ENCODE results near the gene ZNF407. TPM values are rescaled to one million over a fixed set of nuclear protein-coding genes. Genes with fewer than 3 reads are reported as not detected.
A peak's percentile ranks its signal among the peaks of the same experiment; 100 is the strongest.

ZNF407 gene, protein sequence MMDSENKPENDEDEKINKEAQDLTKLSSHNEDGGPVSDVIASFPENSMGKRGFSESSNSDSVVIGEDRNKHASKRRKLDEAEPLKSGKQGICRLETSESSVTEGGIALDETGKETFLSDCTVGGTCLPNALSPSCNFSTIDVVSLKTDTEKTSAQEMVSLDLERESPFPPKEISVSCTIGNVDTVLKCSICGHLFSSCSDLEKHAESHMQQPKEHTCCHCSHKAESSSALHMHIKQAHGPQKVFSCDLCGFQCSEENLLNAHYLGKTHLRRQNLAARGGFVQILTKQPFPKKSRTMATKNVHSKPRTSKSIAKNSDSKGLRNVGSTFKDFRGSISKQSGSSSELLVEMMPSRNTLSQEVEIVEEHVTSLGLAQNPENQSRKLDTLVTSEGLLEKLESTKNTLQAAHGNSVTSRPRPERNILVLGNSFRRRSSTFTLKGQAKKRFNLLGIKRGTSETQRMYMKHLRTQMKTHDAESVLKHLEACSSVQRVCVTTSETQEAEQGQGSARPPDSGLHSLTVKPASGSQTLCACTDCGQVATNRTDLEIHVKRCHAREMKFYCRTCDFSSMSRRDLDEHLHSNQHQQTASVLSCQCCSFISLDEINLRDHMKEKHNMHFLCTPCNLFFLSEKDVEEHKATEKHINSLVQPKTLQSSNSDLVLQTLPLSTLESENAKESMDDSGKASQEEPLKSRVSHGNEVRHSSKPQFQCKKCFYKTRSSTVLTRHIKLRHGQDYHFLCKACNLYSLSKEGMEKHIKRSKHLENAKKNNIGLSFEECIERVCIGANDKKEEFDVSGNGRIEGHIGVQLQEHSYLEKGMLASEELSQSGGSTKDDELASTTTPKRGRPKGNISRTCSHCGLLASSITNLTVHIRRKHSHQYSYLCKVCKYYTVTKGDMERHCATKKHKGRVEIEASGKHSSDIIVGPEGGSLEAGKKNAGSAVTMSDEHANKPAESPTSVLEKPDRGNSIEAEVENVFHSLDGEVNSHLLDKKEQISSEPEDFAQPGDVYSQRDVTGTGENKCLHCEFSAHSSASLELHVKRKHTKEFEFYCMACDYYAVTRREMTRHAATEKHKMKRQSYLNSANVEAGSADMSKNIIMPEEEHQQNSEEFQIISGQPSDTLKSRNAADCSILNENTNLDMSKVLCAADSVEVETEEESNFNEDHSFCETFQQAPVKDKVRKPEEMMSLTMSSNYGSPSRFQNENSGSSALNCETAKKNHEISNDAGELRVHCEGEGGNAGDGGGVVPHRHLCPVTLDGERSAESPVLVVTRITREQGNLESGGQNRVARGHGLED (N-terminal part only)
- total RNA-seq: 10 to 100 TPM; 11.7 to 22.2 TPM

DNA sequence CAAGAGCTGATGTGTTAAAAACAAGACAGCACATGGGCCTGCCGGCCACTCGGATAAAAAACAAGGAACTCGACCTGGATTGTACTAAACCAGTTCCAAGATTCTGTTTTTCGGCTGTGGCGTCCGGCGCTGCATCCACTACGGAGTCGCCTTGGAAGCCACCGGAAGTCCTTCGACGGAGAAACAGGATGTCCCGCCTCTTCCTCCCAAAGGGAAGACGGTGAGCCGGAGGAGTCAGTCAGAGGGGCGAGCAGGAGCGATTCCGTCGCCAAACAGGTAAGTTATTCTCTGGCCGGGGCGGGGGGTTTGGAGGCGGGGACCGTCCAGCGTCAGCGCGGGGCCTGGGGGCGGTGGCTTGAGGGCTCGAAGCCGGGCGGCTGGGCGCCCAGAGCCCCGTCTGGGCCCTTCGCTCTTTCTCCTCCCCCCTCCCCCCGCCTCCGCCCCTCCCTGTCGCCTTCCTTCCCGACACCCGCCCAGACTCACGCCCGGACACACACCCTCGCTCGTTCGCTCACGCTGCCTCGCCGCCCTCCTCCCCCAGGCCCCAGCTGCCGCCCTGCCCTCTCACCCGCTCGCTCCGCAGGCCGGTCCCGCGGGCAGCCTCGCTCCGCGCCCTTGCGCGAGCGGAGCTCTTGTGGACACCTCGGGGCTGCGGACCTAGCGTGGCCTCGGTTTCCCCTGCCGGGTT lies at the start of gene ZNF407:
TSS of gene ZNF407 (plus strand) at position 209 of the 688 bp plus-strand sequence. CDS start 33,150 bp downstream, outside the sequence.
- peak; percentile 83 for DNase-seq (ENCODE audit: low spot score)
- TF ChIP-seq POLR2A (IDR thresholded peaks at IDR 0.05) (no peak), CTCF (IDR thresholded peaks at IDR 0.05) (no peak), POLR2AphosphoS5 (IDR thresholded peaks at IDR 0.05) (peak; percentile 70)
- Histone ChIP-seq H3K27me3 (replicated peaks; ENCODE audit: insufficient read depth) (no peaks in the 10 kb centered on the region), H3K27ac (peak within 1 kb of the TSS; percentile 98 to 99), H3K4me3 (peak within 1 kb of the TSS; percentile 92 to 99), H3K9me3 (no peaks in the 10 kb centered on the region), H3K36me3 (no peaks in the 10 kb centered on the region), H3K4me1 (replicated peaks) (no peaks in the 10 kb centered on the region)
- WGBS: under 1% methylated on average over 62 of the region's 64 CpGs
- intact Hi-C loops (cut with DNase I): loop anchor here (5.0 kb wide), 1 partner anchor 101 kb away; the partner anchor contains the start of gene CNDP2

DNA sequence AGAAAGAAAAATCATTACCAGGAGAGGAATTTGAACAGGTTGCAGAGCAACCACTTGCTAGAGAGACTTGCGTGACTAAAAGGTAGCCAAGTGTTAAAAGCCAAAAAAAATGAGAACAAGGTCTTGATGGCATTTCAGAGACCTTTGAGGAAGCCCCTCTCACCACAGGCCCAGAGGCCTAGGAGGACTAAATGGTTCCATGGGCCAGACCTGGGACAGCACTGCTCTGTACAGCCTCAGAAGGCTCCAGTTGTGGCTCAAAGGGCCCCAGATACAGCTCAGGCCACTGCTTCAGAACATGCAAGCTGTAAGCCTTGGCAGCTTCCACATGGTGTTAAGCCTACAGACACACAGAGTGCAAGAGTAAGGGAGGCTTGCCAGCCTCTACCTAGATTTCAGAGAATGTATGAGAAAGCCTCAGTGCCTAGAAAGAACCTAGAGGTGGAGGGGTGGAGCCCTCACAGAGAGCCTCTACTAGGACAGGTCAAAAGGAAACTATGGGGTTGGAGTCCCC lies 48.0 kb upstream of the ZNF407 start:
- no peak for DNase-seq (ENCODE audit: low spot score)
- WGBS: 92% methylated on average over 1 of the region's 1 CpG
- no peaks in the 10 kb centered on the region for H3K4me1 ChIP-seq (replicated peaks)

DNA sequence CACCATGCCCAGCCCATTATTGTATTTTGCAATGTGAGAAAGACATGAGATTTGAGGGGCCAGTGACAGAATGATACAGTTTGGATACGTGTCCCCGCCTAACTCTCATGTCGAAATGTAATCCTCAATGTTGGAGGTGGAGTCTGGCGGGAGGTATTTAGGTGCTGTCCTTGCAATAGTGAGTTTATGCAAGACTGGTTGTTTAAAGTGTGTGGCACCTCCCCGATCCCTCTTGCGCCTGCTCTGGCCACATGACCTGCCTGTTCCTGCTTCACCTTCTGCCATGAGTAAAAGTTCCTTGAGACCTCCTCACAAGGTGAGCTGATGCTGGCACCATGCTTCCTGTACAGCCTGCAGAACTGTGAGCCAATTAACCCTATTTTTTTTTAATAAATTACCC lies 46.8 kb upstream of the ZNF407 start:
- TF ChIP-seq POLR2A (IDR thresholded peaks at IDR 0.05) (no peak), CTCF (IDR thresholded peaks at IDR 0.05) (no peak), POLR2AphosphoS5 (IDR thresholded peaks at IDR 0.05) (no peak)
- 96% methylated on average over 6 of the region's 6 CpGs for WGBS
- DNase-seq (ENCODE audit: low spot score): no peak

More for the DNA sequence above, 48.0 kb upstream of the ZNF407 start:
- Histone ChIP-seq H3K9me3 (no peaks in the 10 kb centered on the region), H3K36me3 (no peaks in the 10 kb centered on the region), H3K27me3 (replicated peaks; ENCODE audit: insufficient read depth) (no peaks in the 10 kb centered on the region), H3K4me3 (no peak overlapping the region), H3K27ac (no peak overlapping the region)
- intact Hi-C loops (cut with DNase I): loop anchor here (5.0 to 10.0 kb wide), 3 partner anchors 55 to 355 kb away; partner anchors contain the start of gene CNDP2
- TF ChIP-seq CTCF (IDR thresholded peaks at IDR 0.05): no peak

DNA sequence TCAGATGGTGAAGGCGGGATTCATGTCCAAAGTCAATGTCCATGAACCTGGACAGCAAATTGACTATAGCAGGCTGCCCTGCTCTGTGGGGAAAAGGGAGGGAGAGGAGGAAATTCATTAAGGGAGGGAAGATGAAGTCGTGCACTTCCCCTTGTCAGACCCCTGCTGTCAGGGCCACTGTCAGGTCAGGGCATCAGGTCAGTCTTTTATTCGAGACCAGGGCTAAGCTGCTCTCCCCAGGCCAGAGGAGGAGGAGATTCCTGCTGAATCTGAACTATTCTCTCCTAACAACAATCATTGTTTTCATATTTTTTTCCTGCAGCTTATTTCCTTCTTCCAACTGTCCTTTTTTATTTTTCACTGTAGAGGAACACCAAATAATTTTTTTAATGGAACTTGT lies 46.2 kb upstream of the ZNF407 start:
- TF ChIP-seq POLR2A (IDR thresholded peaks at IDR 0.05) (no peak), POLR2AphosphoS5 (IDR thresholded peaks at IDR 0.05) (no peak), CTCF (IDR thresholded peaks at IDR 0.05) (no peak)
- intact Hi-C loops (cut with DNase I): loop anchor here (5.0 to 10.0 kb wide), 3 partner anchors 57 to 357 kb away; partner anchors contain the start of gene CNDP2
- H3K36me3 ChIP-seq: no peaks in the 10 kb centered on the region
- no peak for DNase-seq (ENCODE audit: low spot score)
- no peak overlapping the region for H3K27ac ChIP-seq
- 56% methylated on average over 3 of the region's 3 CpGs for WGBS
- H3K27me3 ChIP-seq (replicated peaks; ENCODE audit: insufficient read depth): no peaks in the 10 kb centered on the region
- no peaks in the 10 kb centered on the region for H3K9me3 ChIP-seq
- H3K4me1 ChIP-seq (replicated peaks): no peaks in the 10 kb centered on the region
- H3K4me3 ChIP-seq: no peak overlapping the region

More for the DNA sequence above, 46.8 kb upstream of the ZNF407 start:
- Histone ChIP-seq H3K4me1 (replicated peaks) (no peaks in the 10 kb centered on the region), H3K36me3 (no peaks in the 10 kb centered on the region), H3K27ac (no peak overlapping the region), H3K27me3 (replicated peaks; ENCODE audit: insufficient read depth) (no peaks in the 10 kb centered on the region), H3K4me3 (no peak overlapping the region), H3K9me3 (no peaks in the 10 kb centered on the region)
- intact Hi-C loops (cut with DNase I): loop anchor here (5.0 to 10.0 kb wide), 3 partner anchors 56 to 356 kb away; partner anchors contain the start of gene CNDP2
